HCT116 (cell line): ENCODE measurements around the gene PYGB. TPM values are rescaled to one million over a fixed set of nuclear protein-coding genes. Genes with fewer than 3 reads are reported as not detected.

Experiments used
- ATAC-seq: fragments of 200-7000 bp; cut with Tn5 transposase; 2 replicates; pipeline ENCODE4 v1.9.1; 2020; ENCODE audit warnings: mild to moderate bottlenecking, moderate library complexity
- BruUV-seq: library from RNA; stranded (reverse); fragments of 400-500 nt; replicated peaks from 2 replicates; lab custom pipeline; 2021; lab: Mats Ljungman, UMichigan
- CTCF ChIA-PET: fragments of 300-600 bp; sonication (Branson Sonifier 250); formaldehyde crosslinking; loops from one replicate; lab custom pipeline; 2021; ENCODE audit warnings: antibody characterized with exemption; lab: Charles Lee
- POLR2A ChIA-PET: fragments of 300-600, 350-600 bp; sonication (Branson Sonifier 250); formaldehyde crosslinking; loops from one replicate; lab custom pipeline; 2021; ENCODE audit warnings: antibody characterized with exemption; lab: Charles Lee
- RAD21 ChIA-PET, 2 experiments: fragments of 300-600 bp; sonication (Branson Sonifier 250); formaldehyde crosslinking; loops; one replicate each; lab custom pipeline; 2023; ENCODE audit warnings: low total read pairs in 2 of 2; ENCODE audit not compliant: uncharacterized antibody in 2 of 2, unreplicated experiment in 2 of 2, low non-redundant PET in 1 of 2; lab: Charles Lee
- DNase-seq: peaks from one replicate; pipeline ENCODE4 v3.0.0-alpha.2; 2010; ENCODE audit warnings: low read depth, low spot score
- H2AFZ ChIP-seq: fragments of 200-600 bp; shearing (Covaris generic), sonication (generic); 2 replicates; pipeline ENCODE4 v1.6.1; 2017; ENCODE audit warnings: low read depth, mixed run types, mixed read lengths, antibody characterized with exemption, low read length; ENCODE audit not compliant: poor library complexity, severe bottlenecking
- H3K27ac ChIP-seq: 2 replicates; pipeline ENCODE4 v1.5.1; 2012; ENCODE audit warnings: low read depth, low read length
- H3K27me3 ChIP-seq: fragments of 200-600 bp; sonication (generic); 2 replicates; pipeline ENCODE4 v1.6.1; 2016; ENCODE audit warnings: mixed run types, low read length, mixed read lengths; ENCODE audit not compliant: insufficient read depth
- H3K36me3 ChIP-seq, 2 experiments: fragments of 200-500 bp in 1 of 2; fragments of 200-600 bp in 1 of 2; sonication (Bioruptor generic) in 1 of 2; sonication (generic) in 1 of 2; 2 replicates each; pipeline versions ENCODE4 v1.5.1 to v1.6.1; 2014 to 2016; ENCODE audit warnings: low read length in 2 of 2, inconsistent platforms in 1 of 2, mixed read lengths in 1 of 2, mixed run types in 1 of 2; ENCODE audit not compliant: insufficient read depth in 2 of 2, control insufficient read depth in 1 of 2
- H3K4me1 ChIP-seq, 2 experiments: fragments of 200-600 bp in 1 of 2; sonication (generic) in 1 of 2; 2 replicates each; pipeline versions ENCODE4 v1.5.1 to v1.6.1; 2012 to 2017; ENCODE audit warnings: low read length in 2 of 2, inconsistent platforms in 1 of 2, mild to moderate bottlenecking in 1 of 2, mixed read lengths in 1 of 2, mixed run types in 1 of 2, moderate library complexity in 1 of 2; ENCODE audit not compliant: insufficient read depth in 2 of 2, control insufficient read depth in 1 of 2
- H3K4me2 ChIP-seq: fragments of 200-600 bp; sonication (generic); 2 replicates; pipeline ENCODE4 v1.6.1; 2017; ENCODE audit warnings: mixed run types, low read length, mixed read lengths
- H3K4me3 ChIP-seq, 2 experiments: fragments of 200-600 bp in 1 of 2; sonication (generic) in 1 of 2; replicated peaks in 1 of 2; 2 replicates each; pipeline ENCODE4 v1.5.1; 2011 to 2016; ENCODE audit warnings: low read length in 2 of 2, control low read depth in 1 of 2, low read depth in 1 of 2, mild to moderate bottlenecking in 1 of 2, mixed read lengths in 1 of 2, mixed run types in 1 of 2
- H3K79me2 ChIP-seq: fragments of 200-600 bp; sonication (generic); 2 replicates; pipeline ENCODE4 v1.6.1; 2017; ENCODE audit warnings: mild to moderate bottlenecking, mixed run types, low read length, moderate library complexity, mixed read lengths; ENCODE audit not compliant: insufficient read depth
- H3K9ac ChIP-seq: fragments of 200-600 bp; sonication (generic); 2 replicates; pipeline ENCODE4 v1.6.1; 2016; ENCODE audit warnings: low read length, mixed read lengths
- H3K9me2 ChIP-seq: fragments of 200-600 bp; sonication (generic), shearing (Covaris generic); 2 replicates; pipeline ENCODE4 v1.6.1; 2017; ENCODE audit warnings: mixed run types, mild to moderate bottlenecking, moderate library complexity; ENCODE audit not compliant: insufficient read depth
- H3K9me3 ChIP-seq, 2 experiments: fragments of 200-500 bp in 1 of 2; fragments of 200-600 bp in 1 of 2; sonication (Bioruptor generic) in 1 of 2; sonication (generic) in 1 of 2; 2 replicates each; pipeline ENCODE4 v1.6.1; 2014 to 2017; ENCODE audit warnings: low read length in 2 of 2, mixed read lengths in 2 of 2, inconsistent platforms in 1 of 2, low read depth in 1 of 2, mild to moderate bottlenecking in 1 of 2, mixed run types in 1 of 2, moderate library complexity in 1 of 2; ENCODE audit not compliant: control insufficient read depth in 1 of 2, insufficient read depth in 1 of 2
- H4K20me1 ChIP-seq: fragments of 200-600 bp; sonication (generic), shearing (Covaris generic); 2 replicates; pipeline ENCODE4 v1.6.1; 2017; ENCODE audit warnings: mixed run types, mild to moderate bottlenecking, moderate library complexity; ENCODE audit not compliant: insufficient read depth
- CBX3 ChIP-seq: IDR thresholded peaks from 2 replicates; pipeline ENCODE4 v1.6.1; 2012; ENCODE audit warnings: low read depth
- EGR1 ChIP-seq: IDR thresholded peaks from 2 replicates; pipeline ENCODE4 v1.6.1; 2012; ENCODE audit warnings: low read depth
- EZH2 ChIP-seq: fragments of 200-600 bp; sonication (generic); IDR thresholded peaks from 2 replicates; pipeline ENCODE4 v1.6.1; 2017; ENCODE audit warnings: antibody characterized with exemption, mixed run types
- EZH2phosphoT487 ChIP-seq: fragments of 200-600 bp; IDR thresholded peaks from 2 replicates; pipeline ENCODE4 v1.6.1; 2018; ENCODE audit warnings: antibody characterized with exemption, borderline replicate concordance
- FOSL1 ChIP-seq: IDR thresholded peaks from 2 replicates; pipeline ENCODE4 v1.6.1; 2012; ENCODE audit warnings: low read depth
- POLR2A ChIP-seq: IDR thresholded peaks from 2 replicates; pipeline ENCODE4 v1.7.0; 2011; ENCODE audit warnings: borderline replicate concordance; ENCODE audit not compliant: insufficient read depth, insufficient read length; ENCODE audit errors: extremely low read depth
- RAD21 ChIP-seq: IDR thresholded peaks from 2 replicates; pipeline ENCODE4 v1.6.1; 2012; ENCODE audit warnings: low read depth, mild to moderate bottlenecking
- SIN3A ChIP-seq: IDR thresholded peaks from 2 replicates; pipeline ENCODE4 v1.6.1; 2012; ENCODE audit warnings: low read depth
- SP1 ChIP-seq: IDR thresholded peaks from 2 replicates; pipeline ENCODE4 v1.6.1; 2012; ENCODE audit warnings: low read depth
- TCF7L2 ChIP-seq: IDR thresholded peaks from 2 replicates; pipeline ENCODE4 v1.7.0; 2011; ENCODE audit warnings: borderline replicate concordance, inconsistent platforms; ENCODE audit not compliant: insufficient read depth, insufficient read length; ENCODE audit errors: extremely low read depth
- ZNF274 ChIP-seq: fragments of 200-500 bp; sonication (Bioruptor generic); IDR thresholded peaks from 2 replicates; pipeline ENCODE4 v1.6.1; 2014; ENCODE audit warnings: mild to moderate bottlenecking, low read depth, low read length, inconsistent platforms
- intact Hi-C: fragments of 100-400 bp; cut with micrococcal nuclease; formaldehyde crosslinking; loops from 2 replicates; pipeline ENCODE4 v1.10.0; 2022
- total RNA-seq: library from RNA; stranded (reverse); gene quantifications from one replicate; pipeline ENCODE4 v1.2.1, GENCODE V29; 2021; ENCODE audit not compliant: unreplicated experiment
- TF ChIP-seq, protein P1 (sequence below): IDR thresholded peaks from 2 replicates; pipeline ENCODE4 v1.6.1; 2012
- TF ChIP-seq, protein P2 (sequence below): IDR thresholded peaks from 2 replicates; pipeline ENCODE4 v1.6.1; 2012; ENCODE audit warnings: low read depth

PYGB gene
- total RNA-seq, 1 experiment from 2014 or later: 87.8 TPM

DNA sequence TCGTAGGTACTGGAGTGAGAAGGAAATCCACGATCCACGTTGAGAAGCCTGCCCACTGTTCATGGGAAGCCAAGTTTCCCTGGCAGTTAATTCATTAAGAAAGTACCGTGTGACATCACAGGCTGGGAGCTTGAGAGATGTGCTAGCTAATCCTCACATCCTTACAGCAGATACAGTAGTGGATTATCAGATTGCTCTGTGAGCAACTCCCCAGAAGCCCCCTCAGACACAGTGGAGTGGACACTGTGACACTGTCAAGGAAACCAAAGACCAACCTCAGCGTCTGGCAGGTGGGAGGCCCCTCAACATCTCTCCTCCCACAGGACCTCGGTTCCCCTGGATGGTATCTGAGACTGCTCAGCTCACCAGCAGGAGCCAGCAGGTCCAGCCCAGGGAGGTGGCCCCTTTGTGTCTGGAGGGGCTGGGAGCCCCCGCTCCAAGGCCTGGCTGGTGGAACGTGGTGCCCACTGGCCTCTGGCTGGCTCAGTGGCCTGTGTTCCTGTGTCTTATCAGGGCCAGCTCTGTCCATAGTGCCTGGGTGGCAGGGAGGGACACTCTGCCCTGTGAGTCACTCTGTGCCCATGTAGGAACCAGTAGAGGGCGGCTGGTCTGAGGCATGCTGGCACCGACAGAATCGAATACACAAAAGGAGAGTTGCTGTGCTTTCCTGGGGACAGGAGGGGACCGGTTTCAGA lies 7.2 kb downstream of the PYGB start:
- peaks cover 29 to 32% of the 10 kb centered on the region in 2 experiments for H3K4me1 ChIP-seq
- H3K9me3 ChIP-seq: no peaks in the 10 kb centered on the region
- peak; percentile 66 for ATAC-seq
- no peaks in the 10 kb centered on the region for H3K27me3 ChIP-seq
- TF ChIP-seq RAD21: no peak
- TF ChIP-seq, protein P1, sequence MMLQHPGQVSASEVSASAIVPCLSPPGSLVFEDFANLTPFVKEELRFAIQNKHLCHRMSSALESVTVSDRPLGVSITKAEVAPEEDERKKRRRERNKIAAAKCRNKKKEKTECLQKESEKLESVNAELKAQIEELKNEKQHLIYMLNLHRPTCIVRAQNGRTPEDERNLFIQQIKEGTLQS: no peak
- TF ChIP-seq TCF7L2: no peak
- TF ChIP-seq SIN3A: no peak
- TF ChIP-seq SP1: no peak
- no peak for TF ChIP-seq POLR2A
- no peak for TF ChIP-seq EZH2phosphoT487
- TF ChIP-seq FOSL1: no peak
- TF ChIP-seq, protein P2, sequence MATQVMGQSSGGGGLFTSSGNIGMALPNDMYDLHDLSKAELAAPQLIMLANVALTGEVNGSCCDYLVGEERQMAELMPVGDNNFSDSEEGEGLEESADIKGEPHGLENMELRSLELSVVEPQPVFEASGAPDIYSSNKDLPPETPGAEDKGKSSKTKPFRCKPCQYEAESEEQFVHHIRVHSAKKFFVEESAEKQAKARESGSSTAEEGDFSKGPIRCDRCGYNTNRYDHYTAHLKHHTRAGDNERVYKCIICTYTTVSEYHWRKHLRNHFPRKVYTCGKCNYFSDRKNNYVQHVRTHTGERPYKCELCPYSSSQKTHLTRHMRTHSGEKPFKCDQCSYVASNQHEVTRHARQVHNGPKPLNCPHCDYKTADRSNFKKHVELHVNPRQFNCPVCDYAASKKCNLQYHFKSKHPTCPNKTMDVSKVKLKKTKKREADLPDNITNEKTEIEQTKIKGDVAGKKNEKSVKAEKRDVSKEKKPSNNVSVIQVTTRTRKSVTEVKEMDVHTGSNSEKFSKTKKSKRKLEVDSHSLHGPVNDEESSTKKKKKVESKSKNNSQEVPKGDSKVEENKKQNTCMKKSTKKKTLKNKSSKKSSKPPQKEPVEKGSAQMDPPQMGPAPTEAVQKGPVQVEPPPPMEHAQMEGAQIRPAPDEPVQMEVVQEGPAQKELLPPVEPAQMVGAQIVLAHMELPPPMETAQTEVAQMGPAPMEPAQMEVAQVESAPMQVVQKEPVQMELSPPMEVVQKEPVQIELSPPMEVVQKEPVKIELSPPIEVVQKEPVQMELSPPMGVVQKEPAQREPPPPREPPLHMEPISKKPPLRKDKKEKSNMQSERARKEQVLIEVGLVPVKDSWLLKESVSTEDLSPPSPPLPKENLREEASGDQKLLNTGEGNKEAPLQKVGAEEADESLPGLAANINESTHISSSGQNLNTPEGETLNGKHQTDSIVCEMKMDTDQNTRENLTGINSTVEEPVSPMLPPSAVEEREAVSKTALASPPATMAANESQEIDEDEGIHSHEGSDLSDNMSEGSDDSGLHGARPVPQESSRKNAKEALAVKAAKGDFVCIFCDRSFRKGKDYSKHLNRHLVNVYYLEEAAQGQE: no peak
- no peak for TF ChIP-seq CBX3
- no peak for TF ChIP-seq EZH2
- TF ChIP-seq EGR1: no peak
- TF ChIP-seq ZNF274: no peak
- ChIA-PET RAD21 (no interaction called here), POLR2A (interaction anchor here (1.1 kb wide), 1 partner anchor 9 kb away, joined by 3 read pairs; no protein-coding TSS in a partner anchor), CTCF (no interaction called here)
- H3K4me2 ChIP-seq: no peak overlapping the region
- intact Hi-C loops: loop anchor here (10.0 kb wide), 1 partner anchor 50 kb away; no protein-coding TSS in a partner anchor
- H3K9ac ChIP-seq: no peak overlapping the region
- no peaks in the 10 kb centered on the region for H4K20me1 ChIP-seq
- H3K79me2 ChIP-seq: peaks cover 67% of the 10 kb centered on the region
- H3K27ac ChIP-seq: no peak overlapping the region
- no peak overlapping the region for H2AFZ ChIP-seq
- H3K4me3 ChIP-seq: no peak overlapping the region
- DNase-seq: no peak
- H3K9me2 ChIP-seq: no peaks in the 10 kb centered on the region
- no TSS peak for BruUV-seq
- H3K36me3 ChIP-seq: peaks cover 0 to 4% of the 10 kb centered on the region in 2 experiments; a peak in 1 of 4 replicates
